Measurements from ENCODE around the gene MSH4. TPM values are rescaled to one million over a fixed set of nuclear protein-coding genes. Genes with fewer than 3 reads are reported as not detected.
"Not testable (repeated sequence)": the region's sequence is repeated elsewhere in the genome, so short reads cannot be mapped to it uniquely, and the experiment has no call there.

The MSH4 gene
- total RNA-seq, 2 experiments from 2014 or later, result 0.73 to 0.80 TPM

GRCh38 chr1:75812065-75812464 lies 15.4 kb downstream of the MSH4 start:
- no peaks in the 10 kb centered on the region for H3K79me2 ChIP-seq (ENCODE audit: insufficient read depth, low read depth, low read length)
- H3K27ac ChIP-seq (ENCODE audit: low read depth, low read length, poor library complexity, severe bottlenecking), result no peak overlapping the region
- no peaks in the 10 kb centered on the region for H3K9me3 ChIP-seq (ENCODE audit: low read length)
- H3K4me3 ChIP-seq (ENCODE audit: low read depth, low read length, poor library complexity, severe bottlenecking), result no peak overlapping the region
- no peaks in the 10 kb centered on the region for H4K20me1 ChIP-seq (ENCODE audit: insufficient read depth, low read length)
- BruUV-seq (replicated peaks), result no TSS peak
- no peaks in the 10 kb centered on the region for H3K4me1 ChIP-seq (ENCODE audit: insufficient read depth, low read length, poor library complexity, severe bottlenecking)
- no peaks in the 10 kb centered on the region for H3K36me3 ChIP-seq (ENCODE audit: insufficient read depth, low read length)
- no peak for DNase-seq (ENCODE audit: low spot score)
- H3K4me2 ChIP-seq (ENCODE audit: low read length), result no peak overlapping the region
- intact Hi-C loops (cut with micrococcal nuclease; ENCODE audit: unreplicated experiment), result no loop called here
- no peak for TF ChIP-seq EZH2phosphoT487 (IDR thresholded peaks at IDR 0.05; ENCODE audit: borderline replicate concordance, low read depth, low read length)
- ChIA-PET POLR2A (interaction anchor here (0.8 kb wide), 1 partner anchor 23 kb away, joined by 3 read pairs; no protein-coding TSS in a partner anchor), CTCF (ENCODE audit: unreplicated experiment) (no interaction called here)
- H3K9me2 ChIP-seq (ENCODE audit: insufficient read depth, low read length), result no peaks in the 10 kb centered on the region
- H2AFZ ChIP-seq (ENCODE audit: low read length), result no peak overlapping the region

DNA sequence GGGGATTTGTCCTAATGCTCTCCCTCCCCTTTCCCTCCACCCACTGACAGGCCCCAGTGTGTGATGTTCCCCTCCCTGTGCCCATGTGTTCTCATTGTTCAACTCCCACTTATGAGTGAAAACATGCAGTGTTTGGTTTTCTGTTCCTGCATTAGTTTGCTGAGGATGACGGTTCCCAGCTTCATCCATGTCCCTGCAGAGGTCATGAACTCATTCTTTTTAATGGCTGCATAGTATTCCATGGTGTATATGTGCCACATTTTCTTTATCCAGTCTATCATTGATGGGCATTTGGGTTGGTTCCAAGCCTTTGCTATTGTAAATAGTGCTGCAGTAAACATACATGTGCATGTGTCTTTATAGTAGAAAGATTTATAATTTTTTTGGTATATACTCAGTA lies 26.9 kb downstream of the MSH4 start:
- H3K9me2 ChIP-seq (ENCODE audit: insufficient read depth, low read length); H3K36me3 ChIP-seq (ENCODE audit: insufficient read depth, low read length); H3K4me3 ChIP-seq (ENCODE audit: low read depth, low read length, poor library complexity, severe bottlenecking); H3K4me1 ChIP-seq (ENCODE audit: insufficient read depth, low read length, poor library complexity, severe bottlenecking); intact Hi-C loops (cut with micrococcal nuclease; ENCODE audit: unreplicated experiment); H3K9me3 ChIP-seq (ENCODE audit: low read length); H3K4me2 ChIP-seq (ENCODE audit: low read length); BruUV-seq (replicated peaks); H2AFZ ChIP-seq (ENCODE audit: low read length); DNase-seq (ENCODE audit: low spot score); POLR2A ChIA-PET; H3K27ac ChIP-seq (ENCODE audit: low read depth, low read length, poor library complexity, severe bottlenecking); H4K20me1 ChIP-seq (ENCODE audit: insufficient read depth, low read length); CTCF ChIA-PET (ENCODE audit: unreplicated experiment); H3K79me2 ChIP-seq (ENCODE audit: insufficient read depth, low read depth, low read length): not testable (repeated sequence)

DNA sequence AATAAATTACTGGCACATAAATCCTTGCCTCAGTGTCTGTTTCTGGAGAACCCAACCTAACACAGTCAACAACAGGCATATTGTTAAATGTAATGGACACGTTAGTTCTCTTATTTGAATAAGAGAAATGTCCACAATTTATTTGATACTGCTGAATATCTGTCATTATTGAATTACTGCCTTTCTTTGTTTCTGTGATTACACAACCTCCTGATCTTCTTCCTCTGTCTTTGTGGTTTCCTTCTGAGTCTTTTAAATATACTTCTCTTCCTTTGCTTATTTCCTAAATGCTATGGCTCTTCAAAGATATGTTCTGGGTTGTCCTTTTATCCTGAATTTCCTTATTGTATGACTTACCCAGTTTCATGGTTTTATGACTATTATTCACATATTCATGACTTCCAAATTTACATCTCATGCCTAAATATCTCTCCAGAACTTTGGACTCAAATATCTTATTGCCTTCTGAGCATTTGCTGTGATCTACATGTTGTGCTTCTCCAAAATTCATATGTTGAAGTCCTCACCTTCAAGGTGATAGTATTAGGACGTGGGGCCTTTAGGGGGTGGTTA lies 39.9 kb downstream of the MSH4 start:
- ChIA-PET POLR2A (interaction anchor here (0.5 to 0.7 kb wide), 2 partner anchors 850 to 1821 kb away, joined by 4 read pairs; no protein-coding TSS in a partner anchor), CTCF (ENCODE audit: unreplicated experiment) (no interaction called here)
- no peak for TF ChIP-seq EZH2phosphoT487 (IDR thresholded peaks at IDR 0.05; ENCODE audit: borderline replicate concordance, low read depth, low read length)
- TF ChIP-seq, protein P1, sequence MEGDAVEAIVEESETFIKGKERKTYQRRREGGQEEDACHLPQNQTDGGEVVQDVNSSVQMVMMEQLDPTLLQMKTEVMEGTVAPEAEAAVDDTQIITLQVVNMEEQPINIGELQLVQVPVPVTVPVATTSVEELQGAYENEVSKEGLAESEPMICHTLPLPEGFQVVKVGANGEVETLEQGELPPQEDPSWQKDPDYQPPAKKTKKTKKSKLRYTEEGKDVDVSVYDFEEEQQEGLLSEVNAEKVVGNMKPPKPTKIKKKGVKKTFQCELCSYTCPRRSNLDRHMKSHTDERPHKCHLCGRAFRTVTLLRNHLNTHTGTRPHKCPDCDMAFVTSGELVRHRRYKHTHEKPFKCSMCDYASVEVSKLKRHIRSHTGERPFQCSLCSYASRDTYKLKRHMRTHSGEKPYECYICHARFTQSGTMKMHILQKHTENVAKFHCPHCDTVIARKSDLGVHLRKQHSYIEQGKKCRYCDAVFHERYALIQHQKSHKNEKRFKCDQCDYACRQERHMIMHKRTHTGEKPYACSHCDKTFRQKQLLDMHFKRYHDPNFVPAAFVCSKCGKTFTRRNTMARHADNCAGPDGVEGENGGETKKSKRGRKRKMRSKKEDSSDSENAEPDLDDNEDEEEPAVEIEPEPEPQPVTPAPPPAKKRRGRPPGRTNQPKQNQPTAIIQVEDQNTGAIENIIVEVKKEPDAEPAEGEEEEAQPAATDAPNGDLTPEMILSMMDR (conservative IDR thresholded peaks at IDR 0.05; ENCODE audit: low read length), result no peak
- no peak for DNase-seq (ENCODE audit: low spot score)
- Histone ChIP-seq H4K20me1 (ENCODE audit: insufficient read depth, low read length) (no peaks in the 10 kb centered on the region), H3K27ac (ENCODE audit: low read depth, low read length, poor library complexity, severe bottlenecking) (no peak overlapping the region), H3K9me2 (ENCODE audit: insufficient read depth, low read length) (no peaks in the 10 kb centered on the region), H3K9me3 (ENCODE audit: low read length) (no peaks in the 10 kb centered on the region; the same call in 1 of the 2 replicates), H3K4me2 (ENCODE audit: low read length) (no peak overlapping the region), H3K36me3 (ENCODE audit: insufficient read depth, low read length) (no peaks in the 10 kb centered on the region), H3K79me2 (ENCODE audit: insufficient read depth, low read depth, low read length) (no peaks in the 10 kb centered on the region), H3K4me3 (ENCODE audit: low read depth, low read length, poor library complexity, severe bottlenecking) (no peak overlapping the region), H2AFZ (ENCODE audit: low read length) (no peak overlapping the region), H3K4me1 (ENCODE audit: insufficient read depth, low read length, poor library complexity, severe bottlenecking) (no peaks in the 10 kb centered on the region)
- no TSS peak for BruUV-seq (replicated peaks)
- intact Hi-C loops (cut with micrococcal nuclease; ENCODE audit: unreplicated experiment), result no loop called here

DNA sequence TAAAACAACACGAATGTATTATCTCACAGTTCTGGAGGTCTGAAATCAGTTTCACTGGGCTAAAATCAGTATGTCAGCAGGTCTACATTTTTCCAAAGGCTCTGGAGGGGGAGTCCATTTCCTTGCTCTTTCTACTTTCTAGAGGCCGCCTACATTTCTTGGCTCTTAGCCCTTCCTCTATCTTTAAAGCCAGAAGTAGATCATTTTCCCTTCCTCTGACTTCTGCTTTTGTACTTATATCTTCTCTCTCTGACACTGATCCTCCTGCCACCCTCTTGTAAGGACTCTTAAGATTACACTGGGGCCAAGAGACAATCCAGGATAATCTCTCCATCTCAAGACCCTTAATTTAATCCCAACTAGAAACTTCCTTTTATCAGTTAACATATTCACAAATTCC lies 41.4 kb downstream of the MSH4 start:
- no peaks in the 10 kb centered on the region; the same call in 1 of the 2 replicates for H3K9me3 ChIP-seq (ENCODE audit: low read length)
- H3K9me2 ChIP-seq (ENCODE audit: insufficient read depth, low read length), result no peaks in the 10 kb centered on the region
- no peaks in the 10 kb centered on the region for H4K20me1 ChIP-seq (ENCODE audit: insufficient read depth, low read length)
- no peak for DNase-seq (ENCODE audit: low spot score)
- H3K4me2 ChIP-seq (ENCODE audit: low read length), result no peak overlapping the region
- BruUV-seq (replicated peaks), result no TSS peak
- H3K79me2 ChIP-seq (ENCODE audit: insufficient read depth, low read depth, low read length), result no peaks in the 10 kb centered on the region
- no peak overlapping the region for H2AFZ ChIP-seq (ENCODE audit: low read length)
- ChIA-PET POLR2A (no interaction called here), CTCF (ENCODE audit: unreplicated experiment) (no interaction called here)
- no peaks in the 10 kb centered on the region for H3K4me1 ChIP-seq (ENCODE audit: insufficient read depth, low read length, poor library complexity, severe bottlenecking)
- H3K4me3 ChIP-seq (ENCODE audit: low read depth, low read length, poor library complexity, severe bottlenecking), result no peak overlapping the region
- no peaks in the 10 kb centered on the region for H3K36me3 ChIP-seq (ENCODE audit: insufficient read depth, low read length)
- no peak overlapping the region for H3K27ac ChIP-seq (ENCODE audit: low read depth, low read length, poor library complexity, severe bottlenecking)
- TF ChIP-seq EZH2phosphoT487 (IDR thresholded peaks at IDR 0.05; ENCODE audit: borderline replicate concordance, low read depth, low read length), result no peak
- TF ChIP-seq, protein P1 (conservative IDR thresholded peaks at IDR 0.05; ENCODE audit: low read length), result no peak
- intact Hi-C loops (cut with micrococcal nuclease; ENCODE audit: unreplicated experiment), result no loop called here
